Activated CD4-positive, alpha-beta T cell treated with anti-CD3 and anti-CD28 coated beads, Interleukin-2, Interleukin-6, amounts not matched to agents 100 ng/mL and 50 ng/mL, durations not matched to agents 16 hours and 8 hours (primary cell): ENCODE data around the gene KRT3.
"Not testable (repeated sequence)": the region's sequence is repeated elsewhere in the genome, so short reads cannot be mapped to it uniquely, and the experiment has no call there.

Source experiments
- DNase-seq: peaks from one replicate; pipeline ENCODE4 v3.0.0-alpha.2; 2020

KRT3 gene

DNA sequence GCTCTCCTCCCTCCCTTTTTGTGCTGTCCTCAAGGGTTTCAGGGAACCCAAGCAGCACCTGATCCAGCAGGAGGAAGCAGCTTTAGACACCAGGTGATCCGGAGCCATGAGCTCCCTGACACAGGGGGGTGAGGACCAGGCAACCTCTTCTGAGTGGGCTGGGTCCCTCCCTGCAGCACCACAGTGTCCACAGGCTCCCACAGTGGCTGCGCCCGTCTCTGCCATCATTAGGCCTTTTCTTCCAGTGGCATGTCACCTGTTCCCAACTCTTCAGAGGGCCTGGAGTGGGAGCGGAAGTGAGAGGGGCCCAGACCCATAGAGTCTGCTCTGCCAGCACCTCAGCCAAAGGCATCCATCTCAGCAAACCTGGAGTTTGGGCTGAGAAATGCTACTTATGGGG, 18.4 kb downstream of the KRT3 start:
- DNase-seq, result no peak

DNA sequence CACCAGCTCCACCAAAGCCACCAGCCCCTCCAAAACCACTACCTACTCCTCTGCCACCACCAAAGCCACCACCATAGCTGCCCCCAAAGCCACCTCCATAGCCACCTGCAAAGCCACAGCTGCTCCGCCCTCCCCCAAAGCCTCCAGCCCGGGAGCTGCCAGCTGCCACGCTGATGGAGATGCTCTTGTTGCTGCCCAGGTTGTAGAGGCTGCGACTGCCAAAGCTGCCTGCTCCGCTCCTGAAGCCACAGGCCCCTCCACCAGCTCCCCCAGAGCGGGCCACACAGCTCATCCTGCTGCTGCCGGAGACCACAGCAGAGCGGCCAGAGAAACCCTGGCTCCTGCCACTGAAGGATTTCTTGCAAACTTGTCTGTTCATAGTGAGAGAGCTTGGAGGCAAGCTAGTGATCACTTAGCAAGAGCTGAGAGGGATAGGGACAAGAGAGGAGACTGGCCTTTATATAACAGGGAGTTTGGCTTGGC, 19.0 kb downstream of the KRT3 start, which contains the start of gene KRT76:
Gene KRT76 (minus strand): TSS at position 433 of the 483 bp plus-strand sequence. CDS start 54 bp downstream, at position 379.
- no peak for DNase-seq

DNA sequence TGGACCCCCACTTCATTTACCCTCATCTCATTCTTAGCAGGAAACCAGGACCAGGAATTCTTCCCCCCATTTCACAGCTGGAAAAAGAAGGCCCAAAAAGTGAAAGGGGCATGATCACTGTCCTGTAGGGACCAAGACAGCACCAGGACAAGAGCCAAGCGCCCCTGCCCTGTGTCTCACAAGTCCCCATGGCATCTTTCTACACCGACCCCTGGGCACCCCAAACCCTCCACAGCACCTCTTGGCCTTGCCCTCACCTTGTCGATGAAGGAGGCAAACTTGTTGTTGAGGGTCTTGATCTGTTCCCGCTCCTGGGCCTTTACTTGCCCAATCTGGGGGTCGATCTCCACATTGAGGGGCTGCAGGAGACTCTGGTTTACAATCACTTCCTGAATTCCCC, 19.5 kb downstream of the KRT3 start:
- DNase-seq, result no peak

DNA sequence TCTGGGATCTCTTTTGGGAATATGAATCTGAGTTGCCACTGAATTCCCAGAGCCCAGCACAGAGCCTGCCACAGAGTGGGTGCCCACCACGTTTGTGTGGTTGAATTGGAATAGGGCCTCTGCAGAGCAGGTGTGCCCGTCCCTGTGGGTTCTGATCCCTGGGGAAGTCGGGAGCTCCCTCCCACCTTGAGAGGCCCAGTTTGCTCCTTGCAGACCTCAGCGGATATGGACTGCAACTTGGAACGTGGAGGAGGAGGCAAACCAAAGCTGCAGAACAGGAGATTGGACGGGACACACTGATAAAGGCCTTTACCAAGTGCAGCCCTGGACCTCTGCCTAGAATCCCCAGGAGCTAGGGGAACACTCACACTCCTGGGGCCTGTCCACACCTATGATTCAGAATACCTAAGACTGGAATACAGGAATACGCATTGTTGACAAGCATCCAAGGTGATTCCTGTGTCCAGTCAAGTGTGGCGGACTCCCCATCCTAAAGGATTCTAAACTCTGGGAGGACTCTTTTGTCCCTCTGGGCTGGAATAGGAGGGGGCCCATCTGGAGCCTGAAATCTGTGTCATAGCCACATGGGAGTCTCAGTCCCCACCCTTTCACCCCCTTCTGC, 21.2 kb downstream of the KRT3 start:
- no peak for DNase-seq

DNA sequence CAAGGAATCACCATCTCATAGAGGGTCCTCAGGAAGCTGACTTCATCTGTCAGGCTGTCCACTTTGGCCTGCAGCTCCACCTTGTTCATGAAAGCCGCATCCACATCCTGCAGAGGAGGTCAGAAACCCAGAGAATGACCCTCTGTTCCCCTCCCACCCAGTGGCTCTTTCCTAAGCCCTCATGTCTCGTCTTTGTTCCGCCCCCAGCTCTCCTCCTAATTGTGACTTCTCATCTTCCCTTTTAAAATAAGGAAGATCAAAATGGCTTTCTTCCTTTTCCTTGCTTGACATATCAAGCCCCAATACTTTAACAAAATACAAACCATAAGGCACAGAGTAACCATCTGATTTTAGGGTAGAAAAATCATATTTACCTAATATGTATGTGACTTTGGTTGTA, 23.1 kb downstream of the KRT3 start:
- no peak for DNase-seq

DNA sequence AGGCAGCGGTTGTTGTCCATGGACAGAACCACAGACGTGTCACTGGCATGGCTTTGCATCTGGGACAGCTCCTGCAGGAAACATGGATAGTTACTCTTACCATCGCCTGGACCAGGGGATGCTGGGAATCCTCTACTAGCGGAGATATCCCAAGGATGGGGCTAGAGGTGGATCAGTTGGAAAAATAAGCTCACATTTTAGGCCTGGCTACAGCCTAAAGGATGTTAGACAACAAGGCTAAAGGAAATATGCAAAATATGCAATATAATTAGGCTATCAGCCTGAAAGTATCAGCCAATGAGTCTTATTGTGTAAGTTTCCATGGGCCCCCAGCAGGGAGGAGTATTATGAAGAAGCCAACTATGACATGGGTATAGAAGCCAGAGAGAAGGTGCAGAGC, 23.7 kb downstream of the KRT3 start:
- no peak for DNase-seq

DNA sequence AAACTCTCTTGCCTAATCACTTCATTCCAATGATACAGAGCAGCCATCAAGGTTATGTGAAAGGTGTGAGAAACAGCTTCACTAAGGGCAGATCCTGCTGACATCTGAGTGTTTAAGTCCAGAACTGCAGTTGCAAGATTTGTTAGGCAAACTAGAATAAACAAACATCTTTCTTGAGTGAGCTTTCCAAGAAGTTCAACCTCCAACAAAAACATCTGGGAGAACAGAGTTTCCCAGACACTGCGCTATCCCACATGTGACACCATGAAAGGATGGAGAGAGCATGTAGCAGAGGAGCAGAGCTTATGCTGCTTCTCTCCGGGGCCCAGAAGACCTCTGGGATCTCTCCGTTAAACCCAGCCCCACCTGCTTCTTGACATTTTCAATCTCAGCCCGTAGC, 24.4 kb downstream of the KRT3 start:
- DNase-seq, result no peak

DNA sequence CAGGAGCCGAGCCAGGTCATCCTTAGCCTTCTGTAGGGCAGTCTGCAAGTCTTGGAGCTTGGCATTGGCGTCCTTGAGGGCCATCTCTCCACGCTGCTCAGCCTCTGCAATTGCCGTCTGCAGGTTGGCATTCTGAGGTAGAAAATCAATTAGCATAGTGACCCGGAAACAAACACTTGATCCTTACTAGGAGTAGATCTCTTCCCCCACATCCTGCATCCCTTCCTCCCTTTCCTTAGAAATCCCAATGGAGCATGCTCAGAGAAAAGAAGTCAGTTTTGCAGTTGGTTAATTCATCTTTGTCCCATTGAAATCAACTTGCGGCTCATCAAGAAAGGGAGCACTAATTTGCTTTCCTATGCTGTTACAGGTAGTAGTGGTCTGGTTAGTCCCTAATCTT, 24.8 kb downstream of the KRT3 start:
- no peak for DNase-seq

DNA sequence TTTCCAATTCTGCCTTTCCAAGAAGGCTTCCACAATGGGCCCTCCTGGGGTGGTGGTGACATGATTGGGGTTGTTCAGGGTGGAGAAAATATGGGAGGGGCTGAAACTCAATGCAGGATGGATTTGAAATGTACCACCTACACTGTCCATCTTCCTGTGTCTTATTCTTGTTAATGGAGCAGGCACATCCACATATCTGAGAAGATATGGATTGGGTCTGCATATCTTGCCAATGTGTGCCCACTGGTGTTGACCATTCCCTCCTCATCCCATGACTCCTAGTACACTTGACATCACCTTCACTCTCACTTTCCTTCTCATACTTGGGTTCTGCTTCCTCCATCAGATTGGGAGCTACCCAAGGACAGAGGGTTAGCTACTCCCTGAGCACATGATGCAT, 26.0 kb downstream of the KRT3 start:
- DNase-seq, result no peak

DNA sequence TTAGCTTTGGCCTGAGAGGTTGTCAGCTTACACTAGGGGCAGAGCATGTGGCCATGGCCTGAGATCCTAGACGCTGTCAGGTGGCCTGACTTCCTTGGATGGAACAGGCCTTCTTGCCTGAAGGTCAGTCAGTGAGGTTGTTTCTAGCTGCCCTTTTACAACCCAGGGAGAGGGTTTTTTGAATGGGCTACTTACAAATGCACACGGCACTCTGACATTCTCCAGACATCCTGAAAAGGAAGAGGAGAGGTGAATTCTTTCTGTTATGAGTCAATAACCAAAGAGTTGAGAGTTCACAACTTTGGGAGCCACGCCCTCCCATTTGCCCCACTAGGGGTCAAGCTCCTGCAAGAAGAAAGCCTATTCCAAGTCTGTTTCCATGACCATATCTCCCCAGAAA, 26.6 kb downstream of the KRT3 start:
- DNase-seq, result no peak

DNA sequence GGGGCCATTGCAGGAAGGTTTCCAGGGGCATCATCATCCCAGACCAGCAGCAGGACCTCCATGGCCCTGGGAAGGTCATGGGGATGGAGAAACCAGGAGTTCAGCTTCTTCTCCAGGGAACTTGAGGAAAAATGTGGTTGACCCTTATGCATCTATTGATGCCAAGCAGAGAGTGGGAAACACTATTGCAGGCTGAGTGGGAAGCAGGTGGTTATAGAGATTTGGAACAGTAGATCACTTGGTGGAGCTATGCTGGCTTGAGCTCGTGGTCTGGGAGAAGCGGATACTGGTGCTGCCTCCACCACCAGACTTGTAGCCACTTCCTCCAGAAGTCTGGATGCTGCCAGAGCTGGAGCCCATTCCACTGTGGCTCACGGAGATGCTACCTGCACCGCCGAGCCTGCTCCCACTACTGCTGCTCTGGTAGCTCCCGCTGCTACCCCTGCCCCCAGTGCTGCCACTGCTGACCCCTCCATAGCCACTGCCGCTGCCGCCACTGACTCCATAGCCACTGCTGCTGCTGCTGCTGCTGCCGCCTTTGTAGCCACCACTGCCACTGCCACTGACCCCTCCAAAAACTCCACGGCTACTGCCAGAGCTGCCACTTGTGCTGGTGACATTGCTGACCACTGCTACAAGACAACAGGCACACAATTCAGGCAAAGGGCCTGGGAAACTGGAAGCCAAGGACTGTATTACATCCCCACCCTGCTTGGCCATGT, 27.3 kb downstream of the KRT3 start:
- no peak for DNase-seq

DNA sequence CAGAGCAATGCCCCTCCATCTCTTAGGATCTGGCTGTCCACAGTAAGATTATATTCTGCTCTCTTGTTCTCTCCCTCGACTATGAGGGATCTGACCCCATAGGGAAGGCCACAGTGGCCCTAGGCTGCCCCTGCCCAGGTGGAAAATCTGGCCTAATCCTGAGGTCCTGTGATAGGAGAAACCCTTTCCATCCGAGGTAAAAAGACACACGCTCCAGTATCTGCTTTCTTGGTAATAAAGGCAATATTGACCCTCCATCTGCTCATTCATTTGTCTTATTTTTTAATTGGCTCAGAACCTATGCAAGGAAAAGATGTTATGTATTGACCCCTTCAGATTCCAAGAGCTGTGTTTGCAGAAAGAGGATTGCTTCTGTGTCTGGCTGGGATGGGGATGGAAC, 28.5 kb downstream of the KRT3 start:
- DNase-seq, result no peak

DNA sequence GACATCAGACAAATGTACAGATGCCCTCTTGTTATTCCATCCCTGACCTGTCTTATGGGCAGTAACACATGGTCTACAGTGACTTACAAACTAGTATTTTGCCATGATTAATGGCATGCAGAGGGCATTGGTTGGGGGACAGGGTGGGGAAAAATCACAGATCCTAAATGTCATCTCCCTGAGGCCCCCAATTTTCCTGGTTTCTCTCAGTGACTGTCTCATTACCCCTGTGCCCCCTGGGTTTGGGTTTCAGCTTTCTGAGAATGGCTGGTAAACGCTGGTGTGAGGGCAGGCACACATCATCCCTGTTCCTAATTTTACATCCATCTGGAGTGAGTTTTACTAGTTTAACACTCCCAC, 28.9 kb downstream of the KRT3 start:
- no peak for DNase-seq

DNA sequence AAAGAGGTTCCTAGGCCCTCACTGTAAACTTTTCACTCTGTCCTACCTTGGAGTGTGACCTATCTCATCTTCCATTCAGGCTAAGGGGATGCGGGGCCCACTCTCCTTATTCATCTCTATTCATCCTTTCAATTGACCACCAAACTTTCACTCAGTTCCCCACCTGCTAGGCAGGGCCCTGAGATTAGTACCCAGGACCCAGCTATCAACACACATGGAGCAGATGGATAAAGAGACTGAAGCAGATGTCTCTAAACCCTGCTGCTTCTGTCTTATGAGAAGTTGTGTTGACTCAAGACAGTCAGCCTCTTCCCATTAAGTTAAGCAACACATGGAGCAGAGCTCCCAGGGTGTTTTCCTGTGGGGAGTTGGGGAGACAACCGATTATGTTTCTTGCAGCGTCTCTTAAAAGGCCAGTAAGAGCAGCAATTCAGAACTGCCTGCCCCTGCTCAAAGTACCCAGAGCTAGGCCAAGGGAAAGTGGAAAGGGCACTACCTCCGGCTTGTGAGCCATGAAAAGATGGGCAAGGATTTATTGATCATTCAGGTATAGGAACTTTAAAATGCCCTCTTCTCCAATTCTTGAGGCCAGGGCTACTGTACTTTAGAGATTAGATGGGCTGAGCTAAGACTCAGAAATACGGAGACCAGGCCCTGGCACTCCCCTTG, 29.4 kb downstream of the KRT3 start:
- no peak for DNase-seq

DNA sequence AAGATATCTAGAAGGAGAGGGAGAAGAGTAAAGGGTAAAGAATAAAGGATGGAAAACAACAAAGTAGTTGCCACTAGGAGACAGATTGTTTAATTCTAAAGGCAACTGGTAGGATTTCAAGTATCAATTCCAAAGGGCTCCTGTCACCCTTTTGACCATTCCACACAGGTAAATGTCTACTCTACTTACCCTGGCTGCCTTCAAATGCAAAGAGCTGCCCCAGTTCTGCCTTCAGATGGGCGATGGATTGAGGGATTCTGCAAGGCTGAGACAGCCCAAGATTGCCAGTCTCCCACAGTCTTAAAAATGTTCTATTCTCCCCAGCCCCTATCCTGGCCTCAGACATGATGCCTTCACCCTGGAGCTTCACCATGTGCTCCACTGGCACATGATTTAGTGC, 30.2 kb downstream of the KRT3 start:
- no peak for DNase-seq

DNA sequence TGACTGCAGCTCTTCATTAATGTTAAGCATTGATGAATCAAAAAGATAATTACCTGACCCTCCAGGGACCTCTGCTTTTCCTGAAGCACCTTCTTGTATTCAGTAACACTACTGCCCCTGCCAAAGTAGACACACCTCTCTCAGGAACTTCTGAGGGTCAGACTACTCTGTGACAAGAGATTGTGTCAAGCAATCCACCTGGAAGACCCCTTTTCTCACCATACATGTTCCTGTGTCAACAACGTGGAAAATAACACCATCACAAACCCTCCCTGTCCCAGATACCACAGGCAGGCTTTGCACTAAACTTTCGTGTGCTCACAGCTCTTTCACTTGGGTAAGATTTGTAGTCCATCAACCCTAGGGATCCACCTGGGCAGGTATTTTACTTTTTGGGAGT, 31.9 kb downstream of the KRT3 start:
- no peak for DNase-seq

DNA sequence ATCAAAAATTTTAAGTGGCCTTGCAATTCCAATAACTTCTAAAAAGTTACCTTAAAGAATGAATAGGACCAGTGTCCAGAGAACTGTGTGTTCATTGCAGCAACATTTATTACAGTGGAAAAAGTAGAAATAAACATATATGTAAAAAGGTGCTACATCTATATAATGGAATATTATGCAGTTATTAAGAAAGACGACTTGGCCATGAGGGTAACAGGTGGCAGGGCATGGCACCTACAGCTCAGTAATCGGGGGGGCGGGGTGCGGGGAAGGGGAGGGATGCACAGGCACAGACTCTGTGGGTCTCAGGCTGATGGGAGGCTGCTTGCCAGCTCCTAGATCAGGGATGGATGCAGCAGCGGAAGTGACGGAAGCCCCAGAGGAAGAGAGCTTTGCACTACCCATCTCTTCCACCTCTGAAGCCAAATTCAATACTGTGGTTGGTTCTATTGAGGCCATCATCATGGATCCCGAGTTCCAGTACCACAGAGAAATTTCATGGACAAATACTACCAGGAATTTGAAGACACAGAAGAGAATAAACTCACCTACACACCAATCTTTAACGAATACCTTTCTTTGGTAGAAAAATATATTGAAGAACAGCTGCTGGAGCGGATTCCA, 32.8 kb downstream of the KRT3 start:
- no peak for DNase-seq

DNA sequence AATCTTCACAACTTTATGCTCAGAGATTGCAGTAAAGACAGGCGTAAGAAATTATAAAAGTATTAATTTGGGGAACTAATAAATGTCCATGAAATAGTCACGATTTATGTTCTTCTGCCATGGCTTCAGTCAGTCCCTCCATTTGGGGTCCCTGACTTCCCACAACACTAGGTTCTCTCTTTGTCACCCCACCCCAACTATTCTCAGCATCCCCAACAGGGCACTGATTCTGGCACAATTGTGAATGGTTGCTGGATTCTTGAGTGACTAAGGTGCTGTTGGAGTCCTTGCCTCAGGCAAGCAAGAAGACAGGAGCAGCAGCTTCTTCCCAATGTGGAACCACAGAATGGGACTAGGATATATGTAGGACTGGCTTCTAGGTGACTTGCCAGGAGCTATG, 34.1 kb downstream of the KRT3 start:
- no peak for DNase-seq

DNA sequence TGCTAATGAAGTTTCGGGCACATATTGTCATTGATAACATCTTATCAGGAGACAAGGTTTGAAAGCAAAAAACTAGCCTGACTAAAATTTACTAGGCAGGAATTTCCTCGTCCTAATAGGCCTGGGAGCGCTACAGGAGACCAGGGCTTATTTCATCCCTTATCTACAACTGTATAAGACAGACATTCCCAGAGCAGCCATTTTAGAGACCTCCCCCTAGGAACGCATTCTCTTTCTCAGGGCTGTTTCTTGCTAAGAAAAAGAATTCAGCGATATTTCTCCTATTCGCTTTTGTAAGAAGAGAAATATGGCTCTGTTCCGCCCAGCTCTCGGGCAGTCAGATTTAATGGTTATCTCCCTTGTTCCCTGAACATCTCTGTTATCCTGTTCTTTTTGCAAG, 34.7 kb downstream of the KRT3 start:
- not testable (repeated sequence) for DNase-seq

DNA sequence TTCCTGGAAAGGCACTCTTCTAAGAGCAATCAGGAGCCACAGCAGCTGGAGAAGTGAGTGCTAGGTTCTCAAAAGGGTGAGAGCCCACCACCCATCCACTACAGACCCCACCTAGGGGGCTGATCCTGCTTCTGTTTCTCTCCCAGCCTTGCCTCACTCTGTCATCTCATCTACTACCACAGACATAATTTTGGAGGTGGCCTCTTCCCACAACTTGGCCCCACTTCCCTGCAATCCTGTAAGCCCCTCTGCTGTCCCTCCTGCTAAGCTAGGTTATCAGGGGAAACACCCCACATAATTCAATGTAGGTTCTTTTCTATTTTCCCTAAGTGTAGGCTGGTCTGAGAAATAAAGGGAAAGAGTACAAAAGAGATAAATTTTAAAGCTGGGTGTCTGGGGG, 35.3 kb downstream of the KRT3 start:
- no peak for DNase-seq

DNA sequence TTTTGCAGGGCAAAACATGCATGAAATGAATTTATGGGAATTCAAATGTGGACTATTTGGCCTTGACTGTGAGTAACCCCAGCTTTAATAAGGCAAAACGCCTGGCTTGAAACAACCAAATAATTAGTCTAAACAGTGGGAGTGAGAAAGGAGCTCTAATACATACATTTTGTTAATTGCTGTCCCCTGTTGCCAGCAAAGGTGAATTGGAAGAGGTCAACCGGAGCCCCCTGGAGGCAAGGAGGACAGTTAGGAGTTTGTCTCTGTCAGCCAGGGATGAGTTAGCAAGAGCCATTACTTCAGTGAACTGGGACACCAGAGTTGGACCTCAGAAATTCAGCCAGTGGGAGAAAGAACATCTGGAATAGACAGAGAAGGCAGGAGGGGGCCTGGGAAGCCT, 36.2 kb downstream of the KRT3 start:
- DNase-seq, result no peak

DNA sequence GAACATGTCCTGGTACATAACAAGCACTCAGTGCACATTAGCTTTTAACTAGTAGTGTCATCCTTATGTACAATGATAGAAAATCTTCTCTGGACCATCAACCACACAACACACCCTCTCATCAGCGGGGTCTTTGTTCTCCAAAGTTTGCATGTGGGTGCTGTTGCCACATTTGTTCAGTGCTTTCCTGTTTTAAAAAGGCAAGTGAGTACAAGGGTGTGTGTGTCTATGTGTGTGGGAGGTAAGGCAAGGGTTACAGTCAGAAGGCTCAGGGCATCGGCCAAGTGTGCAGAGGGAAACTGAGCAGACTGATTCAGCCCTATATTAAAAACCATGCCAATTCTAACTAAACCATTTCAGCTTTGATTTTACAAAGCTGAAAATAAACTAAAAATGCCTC, 36.7 kb downstream of the KRT3 start:
- DNase-seq, result no peak

DNA sequence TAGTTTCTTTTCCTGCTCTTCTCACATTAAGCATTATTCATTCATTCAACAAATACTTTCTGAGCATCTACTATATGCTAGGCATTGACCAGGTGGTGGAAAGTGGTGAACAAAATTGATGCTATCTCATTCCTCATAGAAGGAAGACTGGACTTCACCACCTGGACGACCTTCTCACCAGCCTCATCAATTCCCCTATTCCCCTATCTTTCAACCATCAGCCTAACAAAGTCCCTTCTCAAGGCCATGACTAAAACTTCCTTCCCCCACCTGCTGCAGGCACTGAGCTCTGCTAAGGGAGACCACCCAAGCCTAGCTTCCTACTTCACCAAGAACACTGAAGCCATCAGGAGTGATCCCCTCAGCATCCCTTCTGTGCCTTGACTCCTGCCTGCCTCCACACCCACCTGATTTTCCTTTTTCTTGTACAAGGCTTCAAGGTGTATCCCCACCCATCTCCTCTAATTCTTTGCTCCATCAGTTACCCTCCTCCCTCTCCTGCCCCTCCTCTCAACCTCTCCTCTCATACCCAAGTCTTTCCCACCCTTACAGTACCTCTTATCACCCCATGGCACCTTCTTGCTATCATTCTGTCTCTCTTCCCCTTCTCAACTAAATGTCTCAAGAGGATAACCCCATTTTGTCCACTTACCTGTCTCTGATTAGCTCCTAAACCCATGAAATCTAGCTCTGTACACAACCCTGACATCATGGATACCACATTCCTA, 38.3 kb downstream of the KRT3 start:
- no peak for DNase-seq
